ENCODE results near the gene OSBPL10. TPM values are rescaled to one million over a fixed set of nuclear protein-coding genes. Genes with fewer than 3 reads are reported as not detected.

The OSBPL10 gene
- total RNA-seq, 1 donor from 2014 or later, result 18.8 TPM

DNA sequence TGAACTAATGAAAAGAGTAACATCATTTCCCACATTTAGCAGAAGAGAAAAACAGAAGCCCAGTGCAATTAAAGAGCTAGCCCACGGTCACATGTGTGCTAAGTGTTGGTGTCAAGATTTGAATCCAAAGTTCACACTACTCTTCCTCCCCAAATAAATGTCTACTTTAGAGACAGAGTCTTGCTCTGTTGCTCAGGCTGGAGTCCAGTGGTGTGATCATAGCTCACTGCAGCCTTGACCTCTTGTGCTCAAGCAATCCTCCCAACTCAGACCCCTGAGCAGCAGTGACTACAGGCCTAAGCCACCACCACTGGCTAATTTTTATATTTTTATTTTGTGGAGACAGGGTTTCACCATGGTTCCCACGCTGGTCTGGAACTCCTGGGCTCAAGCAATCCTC is 4.8 kb downstream of the OSBPL10 start:
- TF ChIP-seq, protein P1, sequence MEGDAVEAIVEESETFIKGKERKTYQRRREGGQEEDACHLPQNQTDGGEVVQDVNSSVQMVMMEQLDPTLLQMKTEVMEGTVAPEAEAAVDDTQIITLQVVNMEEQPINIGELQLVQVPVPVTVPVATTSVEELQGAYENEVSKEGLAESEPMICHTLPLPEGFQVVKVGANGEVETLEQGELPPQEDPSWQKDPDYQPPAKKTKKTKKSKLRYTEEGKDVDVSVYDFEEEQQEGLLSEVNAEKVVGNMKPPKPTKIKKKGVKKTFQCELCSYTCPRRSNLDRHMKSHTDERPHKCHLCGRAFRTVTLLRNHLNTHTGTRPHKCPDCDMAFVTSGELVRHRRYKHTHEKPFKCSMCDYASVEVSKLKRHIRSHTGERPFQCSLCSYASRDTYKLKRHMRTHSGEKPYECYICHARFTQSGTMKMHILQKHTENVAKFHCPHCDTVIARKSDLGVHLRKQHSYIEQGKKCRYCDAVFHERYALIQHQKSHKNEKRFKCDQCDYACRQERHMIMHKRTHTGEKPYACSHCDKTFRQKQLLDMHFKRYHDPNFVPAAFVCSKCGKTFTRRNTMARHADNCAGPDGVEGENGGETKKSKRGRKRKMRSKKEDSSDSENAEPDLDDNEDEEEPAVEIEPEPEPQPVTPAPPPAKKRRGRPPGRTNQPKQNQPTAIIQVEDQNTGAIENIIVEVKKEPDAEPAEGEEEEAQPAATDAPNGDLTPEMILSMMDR (IDR thresholded peaks at IDR 0.05), result no peak
- Histone ChIP-seq H3K27ac (no peak overlapping the region), H3K9me3 (no peaks in the 10 kb centered on the region), H3K4me3 (no peak overlapping the region), H3K4me1 (peaks cover 13% of the 10 kb centered on the region), H3K27me3 (ENCODE audit: low read depth) (no peaks in the 10 kb centered on the region), H3K36me3 (no peaks in the 10 kb centered on the region)
- no peak for DNase-seq
- no peak for ATAC-seq
- intact Hi-C loops (cut with DNase I), result no loop called here

GRCh38 chr3:31974964-31975363 is 6.1 kb downstream of the OSBPL10 start:
- TF ChIP-seq, protein P1 (IDR thresholded peaks at IDR 0.05), result no peak
- Histone ChIP-seq H3K4me3 (no peak overlapping the region), H3K27me3 (ENCODE audit: low read depth) (no peaks in the 10 kb centered on the region), H3K4me1 (peaks cover 11% of the 10 kb centered on the region), H3K27ac (no peak overlapping the region), H3K9me3 (no peaks in the 10 kb centered on the region), H3K36me3 (no peaks in the 10 kb centered on the region)
- ATAC-seq (no peak), DNase-seq (no peak)
- intact Hi-C loops (cut with DNase I), result no loop called here

- Histone ChIP-seq H3K9me3 (no peaks in the 10 kb centered on the region), H3K27ac (no peak overlapping the region), H3K36me3 (no peaks in the 10 kb centered on the region), H3K27me3 (ENCODE audit: low read depth) (no peaks in the 10 kb centered on the region), H3K4me1 (peaks cover 6% of the 10 kb centered on the region), H3K4me3 (no peak overlapping the region)
- DNase-seq (no peak), ATAC-seq (peak in 1 of 2 donors; percentile 30)
- TF ChIP-seq, protein P1 (IDR thresholded peaks at IDR 0.05), result no peak
- intact Hi-C loops (cut with DNase I), result no loop called here
These were observed 6.6 kb downstream of the OSBPL10 start for GRCh38 chr3:31974471-31974870.

DNA sequence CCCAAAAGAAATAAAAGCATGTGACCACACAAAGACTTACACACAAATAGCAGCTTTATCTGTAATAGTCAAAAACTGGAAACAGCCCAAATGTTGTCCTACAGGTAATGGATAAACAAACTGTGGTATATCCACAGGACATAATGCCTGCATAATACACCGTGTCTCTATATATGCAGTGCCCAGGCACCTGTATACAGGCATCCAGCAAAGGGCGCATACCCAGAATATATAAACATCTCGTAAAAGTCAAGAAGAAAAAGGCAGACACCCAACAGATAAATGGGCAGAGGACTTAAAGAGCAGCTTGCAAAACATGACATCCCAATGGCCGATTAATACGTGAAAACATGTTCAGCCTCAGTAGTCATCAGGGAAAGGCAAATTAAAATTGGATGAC is 7.2 kb downstream of the OSBPL10 start:
- no peaks in the 10 kb centered on the region for H3K27me3 ChIP-seq (ENCODE audit: low read depth)
- no peaks in the 10 kb centered on the region for H3K4me1 ChIP-seq
- no peak for DNase-seq
- no peak overlapping the region for H3K4me3 ChIP-seq
- intact Hi-C loops (cut with DNase I), result no loop called here
- H3K9me3 ChIP-seq, result no peaks in the 10 kb centered on the region
- H3K27ac ChIP-seq, result no peak overlapping the region
- TF ChIP-seq, protein P1 (IDR thresholded peaks at IDR 0.05), result no peak
- no peaks in the 10 kb centered on the region for H3K36me3 ChIP-seq
- no peak for ATAC-seq

DNA sequence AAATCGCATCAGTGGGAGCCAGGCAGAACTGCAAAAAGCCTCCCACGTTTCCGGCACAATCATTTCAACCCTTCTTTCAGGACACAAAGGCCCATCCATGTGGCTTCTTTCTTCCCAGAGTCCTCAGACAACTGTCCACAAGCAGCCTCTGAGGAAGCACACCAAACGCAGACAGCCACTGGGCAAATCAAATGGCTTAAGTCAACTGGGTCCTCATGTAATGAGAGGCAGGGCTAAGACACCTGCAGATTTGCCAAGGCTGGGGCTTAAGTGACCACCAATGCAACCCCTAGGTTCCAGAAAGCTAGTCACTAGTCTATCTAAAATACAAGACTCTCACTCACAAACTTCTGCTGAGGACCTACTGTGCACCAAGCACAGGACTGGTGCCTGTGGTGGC is 8.0 kb downstream of the OSBPL10 start:
- H3K27ac ChIP-seq, result no peak overlapping the region
- intact Hi-C loops (cut with DNase I), result no loop called here
- DNase-seq (no peak), ATAC-seq (no peak)
- H3K9me3 ChIP-seq, result no peaks in the 10 kb centered on the region
- H3K4me1 ChIP-seq, result no peaks in the 10 kb centered on the region
- no peaks in the 10 kb centered on the region for H3K27me3 ChIP-seq (ENCODE audit: low read depth)
- no peak overlapping the region for H3K4me3 ChIP-seq
- no peaks in the 10 kb centered on the region for H3K36me3 ChIP-seq
- TF ChIP-seq, protein P1 (IDR thresholded peaks at IDR 0.05), result no peak

- Histone ChIP-seq H3K36me3 (no peaks in the 10 kb centered on the region), H3K4me1 (no peaks in the 10 kb centered on the region), H3K27me3 (ENCODE audit: low read depth) (no peaks in the 10 kb centered on the region), H3K27ac (no peak overlapping the region), H3K4me3 (no peak overlapping the region), H3K9me3 (no peaks in the 10 kb centered on the region)
- ATAC-seq (no peak), DNase-seq (no peak)
- TF ChIP-seq, protein P1 (IDR thresholded peaks at IDR 0.05), result no peak
- intact Hi-C loops (cut with DNase I), result no loop called here
These were observed 9.5 kb downstream of the OSBPL10 start for GRCh38 chr3:31971607-31972006.

Measured in lower lobe of right lung (tissue), 2 donors.